ENCODE data around the gene NEURL1. TPM values are rescaled to one million over a fixed set of nuclear protein-coding genes. Genes with fewer than 3 reads are reported as not detected.

The NEURL1 gene
- total RNA-seq, 4 donors from 2014 or later: 0.12 to 0.13 TPM; not detected in 2

GRCh38 chr10:103633846-103634245 lies 140.3 kb downstream of the NEURL1 start:
- DNase-seq (ENCODE audit: low spot score): no peak
- TF ChIP-seq CTCF (IDR thresholded peaks at IDR 0.05): no peak
- no peak for ATAC-seq (ENCODE audit: low FRiP score)

- DNase-seq (ENCODE audit: low spot score) (no peak), ATAC-seq (ENCODE audit: low FRiP score) (no peak)
- TF ChIP-seq CTCF (IDR thresholded peaks at IDR 0.05): no peak
These were observed 142.1 kb downstream of the NEURL1 start for GRCh38 chr10:103635580-103635979.

GRCh38 chr10:103636492-103636891 lies 143.0 kb downstream of the NEURL1 start:
- no peak for TF ChIP-seq CTCF (IDR thresholded peaks at IDR 0.05)
- no peak for DNase-seq (ENCODE audit: low spot score)
- no peak for ATAC-seq (ENCODE audit: low FRiP score)

GRCh38 chr10:103637011-103637410 lies 143.5 kb downstream of the NEURL1 start:
- no peak for DNase-seq (ENCODE audit: low spot score)
- no peak for ATAC-seq (ENCODE audit: low FRiP score)
- no peak for TF ChIP-seq CTCF (IDR thresholded peaks at IDR 0.05)

- DNase-seq (ENCODE audit: low spot score): peak; percentile 29
- TF ChIP-seq CTCF (IDR thresholded peaks at IDR 0.05): no peak
- peak; percentile 78 for ATAC-seq (ENCODE audit: low FRiP score)
These were observed 144.5 kb downstream of the NEURL1 start for GRCh38 chr10:103637927-103638557.

- ATAC-seq (ENCODE audit: low FRiP score): no peak
- no peak for DNase-seq (ENCODE audit: low spot score)
- no peak for TF ChIP-seq CTCF (IDR thresholded peaks at IDR 0.05)
These were observed 145.4 kb downstream of the NEURL1 start for GRCh38 chr10:103638948-103639347.

- ATAC-seq (ENCODE audit: low FRiP score): no peak
- no peak for TF ChIP-seq CTCF (IDR thresholded peaks at IDR 0.05)
- no peak for DNase-seq (ENCODE audit: low spot score)
These were observed 147.1 kb downstream of the NEURL1 start for GRCh38 chr10:103640436-103641181.

Data from omental fat pad (tissue), 4 donors.